Panc1 (cell line): ENCODE measurements around the gene SPACA7. TPM values are rescaled to one million over a fixed set of nuclear protein-coding genes. Genes with fewer than 3 reads are reported as not detected.

Experiments used
- ATAC-seq: fragments of 200-7000 bp; cut with Tn5 transposase; 2 replicates; pipeline ENCODE4 v1.9.1; 2020; ENCODE audit warnings: mild to moderate bottlenecking, moderate library complexity
- BruUV-seq: library from RNA; stranded (reverse); fragments of 400-500 nt; replicated peaks from 2 replicates; lab custom pipeline; 2021; lab: Mats Ljungman, UMichigan
- CTCF ChIA-PET: fragments of 300-600 bp; sonication (Branson Sonifier 250); formaldehyde crosslinking; loops from one replicate; lab custom pipeline; 2022; ENCODE audit warnings: antibody characterized with exemption; lab: Charles Lee
- POLR2A ChIA-PET: fragments of 300-600 bp; sonication (Branson Sonifier 250); formaldehyde crosslinking; loops from one replicate; lab custom pipeline; 2022; ENCODE audit warnings: antibody characterized with exemption; lab: Charles Lee
- DNase-seq: peaks from one replicate; pipeline ENCODE4 v3.0.0-alpha.2; 2010; ENCODE audit warnings: low read depth, low spot score
- H3K27ac ChIP-seq: 2 replicates; pipeline ENCODE4 v1.5.1; 2011; ENCODE audit warnings: mild to moderate bottlenecking, low read length, inconsistent platforms
- H3K27me3 ChIP-seq: fragments of 200-500 bp; sonication (Bioruptor generic); 2 replicates; pipeline ENCODE4 v1.6.0; 2014; ENCODE audit warnings: low read length, inconsistent platforms; ENCODE audit not compliant: control insufficient read depth, insufficient read depth
- H3K36me3 ChIP-seq: fragments of 200-500 bp; sonication (Bioruptor generic); 2 replicates; pipeline ENCODE4 v1.5.1; 2014; ENCODE audit warnings: inconsistent platforms, mild to moderate bottlenecking, low read length, moderate library complexity; ENCODE audit not compliant: control insufficient read depth, insufficient read depth
- H3K4me1 ChIP-seq: 2 replicates; pipeline ENCODE4 v1.5.1; 2011; ENCODE audit warnings: inconsistent platforms, mild to moderate bottlenecking, low read length, moderate library complexity; ENCODE audit not compliant: control insufficient read depth, insufficient read depth
- H3K4me3 ChIP-seq, 2 experiments: 2 replicates each; pipeline ENCODE4 v1.5.1; 2011 to 2012; ENCODE audit warnings: low read depth in 2 of 2, low read length in 2 of 2, mild to moderate bottlenecking in 2 of 2, inconsistent platforms in 1 of 2, moderate library complexity in 1 of 2
- H3K9me3 ChIP-seq: fragments of 200-500 bp; sonication (Bioruptor generic); 2 replicates; pipeline ENCODE4 v1.5.1; 2014; ENCODE audit warnings: low read depth, mild to moderate bottlenecking, inconsistent platforms, low read length, moderate library complexity; ENCODE audit not compliant: control insufficient read depth, insufficient read depth
- CTCF ChIP-seq: fragments of 450-650 bp; IDR thresholded peaks from 2 replicates; pipeline ENCODE4 v1.5.1; 2017; ENCODE audit warnings: mild to moderate bottlenecking
- POLR2AphosphoS5 ChIP-seq: IDR thresholded peaks from 2 replicates; pipeline ENCODE4 v1.6.1; 2012; ENCODE audit warnings: mild to moderate bottlenecking, low read depth, low read length, moderate library complexity
- REST ChIP-seq, 2 experiments: IDR thresholded peaks; 2 replicates each; pipeline ENCODE4 v1.6.1; 2011 to 2012; ENCODE audit warnings: low read depth in 2 of 2, control low read depth in 1 of 2, low read length in 1 of 2, mild to moderate bottlenecking in 1 of 2, moderate library complexity in 1 of 2; ENCODE audit not compliant: insufficient read depth in 1 of 2
- SIN3A ChIP-seq: IDR thresholded peaks from 2 replicates; pipeline ENCODE4 v1.6.1; 2012; ENCODE audit warnings: low read depth, mild to moderate bottlenecking, low read length, moderate library complexity, borderline replicate concordance; ENCODE audit not compliant: insufficient read depth
- TCF7L2 ChIP-seq: IDR thresholded peaks from 2 replicates; pipeline ENCODE4 v1.6.1; 2011; ENCODE audit warnings: mild to moderate bottlenecking, low read depth, low read length, inconsistent platforms
- in situ Hi-C: cut with HindIII; loops from 2 replicates; pipeline ENCODE4 v1.10.0; 2016; ENCODE audit warnings: low sequenced_read_pairs, low pct_unique_long_range_greater_than_20kb
- intact Hi-C: fragments of 100-400 bp; cut with micrococcal nuclease; formaldehyde crosslinking; loops from one replicate; pipeline ENCODE4 v1.10.0; 2022; ENCODE audit not compliant: unreplicated experiment
- total RNA-seq: library from RNA; stranded (reverse); gene quantifications from one replicate; pipeline ENCODE4 v1.2.1, GENCODE V29; 2021; ENCODE audit not compliant: unreplicated experiment

SPACA7 gene
- total RNA-seq, 1 experiment from 2014 or later: not detected

DNA sequence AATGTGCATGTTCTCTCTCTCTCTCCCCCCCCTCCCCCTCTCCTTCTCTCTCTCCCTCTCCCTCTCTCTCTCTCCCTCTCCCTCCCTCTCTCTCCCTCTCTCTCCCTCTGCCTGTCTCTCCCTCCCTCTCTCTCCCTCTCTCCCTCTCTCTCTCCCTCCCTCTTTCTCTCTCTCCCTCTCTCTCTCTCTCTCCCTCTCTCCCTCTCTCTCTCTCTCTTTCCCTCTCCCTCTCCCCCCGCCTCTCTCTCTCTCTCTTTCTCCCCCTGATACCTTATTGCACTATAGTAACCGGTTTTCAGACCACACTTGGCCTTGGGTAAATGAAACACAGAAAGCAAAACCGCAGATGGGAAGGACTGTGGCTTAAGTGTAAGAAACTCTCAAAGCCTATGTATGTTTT is 34.7 kb upstream of the SPACA7 start:
- CTCF ChIA-PET: no interaction called here
- Histone ChIP-seq H3K36me3 (no peaks in the 10 kb centered on the region), H3K27me3 (no peaks in the 10 kb centered on the region; the same call in 1 of the 2 replicates), H3K4me3 (no peak overlapping the region), H3K4me1 (no peaks in the 10 kb centered on the region), H3K9me3 (no peaks in the 10 kb centered on the region), H3K27ac (no peak overlapping the region)
- no peak for ATAC-seq
- TF ChIP-seq REST (IDR thresholded peaks at IDR 0.05; ENCODE audit: insufficient read depth in 1 of 2, low read depth in 2 of 2, low read length in 1 of 2) (no peak), SIN3A (no peak), CTCF (no peak), POLR2AphosphoS5 (no peak), TCF7L2 (no peak)
- in situ Hi-C loops (no loop called here), intact Hi-C loops (no loop called here)
- BruUV-seq: no TSS peak
- no peak for DNase-seq
- POLR2A ChIA-PET: no interaction called here

DNA sequence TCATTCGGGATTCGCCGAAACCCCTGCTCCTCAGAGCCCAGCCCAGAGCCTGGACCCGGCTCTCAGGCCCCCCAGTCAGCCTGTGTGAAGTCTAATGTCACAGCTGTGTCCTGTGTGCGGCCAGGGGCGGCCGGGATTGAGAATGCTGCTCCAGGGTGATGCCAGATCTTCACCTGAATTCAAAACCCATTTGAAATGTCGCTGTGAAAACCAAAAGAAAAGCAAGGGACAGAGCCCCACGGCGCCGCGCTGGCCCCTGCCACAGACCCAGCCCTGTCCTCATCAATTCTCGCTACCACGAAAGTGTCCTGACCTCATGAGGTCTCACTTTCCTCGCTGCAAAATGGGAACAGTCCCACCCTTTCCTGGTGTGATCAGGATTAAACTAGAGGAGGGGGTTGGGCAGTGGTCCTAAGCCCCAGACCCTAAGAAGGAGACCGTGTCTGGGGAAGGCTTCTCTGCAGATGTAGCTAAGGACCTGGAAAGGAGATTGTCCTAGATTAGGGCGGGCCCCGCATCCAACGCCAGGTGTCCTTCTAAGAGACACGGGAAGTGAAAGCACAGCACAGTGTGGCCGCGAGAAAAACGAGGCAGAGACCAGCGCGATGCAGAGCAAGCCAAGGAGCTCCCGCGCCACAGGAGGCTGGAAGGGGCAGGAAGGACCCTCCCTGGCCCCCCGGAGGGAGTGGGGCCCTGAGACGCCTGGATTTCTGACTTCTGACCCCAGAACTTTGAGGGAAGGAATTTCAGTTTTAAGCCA is 34.0 kb upstream of the SPACA7 start:
- Histone ChIP-seq H3K27me3 (no peaks in the 10 kb centered on the region; the same call in 1 of the 2 replicates), H3K36me3 (no peaks in the 10 kb centered on the region), H3K4me1 (no peaks in the 10 kb centered on the region), H3K9me3 (no peaks in the 10 kb centered on the region), H3K27ac (no peak overlapping the region), H3K4me3 (0 out of 4 replicates have a peak overlapping the region, but pooled peaks have one; percentile 7 to 23)
- no TSS peak for BruUV-seq
- in situ Hi-C loops: no loop called here
- DNase-seq (no peak), ATAC-seq (no peak)
- TF ChIP-seq SIN3A (no peak), REST (IDR thresholded peaks at IDR 0.05; ENCODE audit: insufficient read depth in 1 of 2, low read depth in 2 of 2, low read length in 1 of 2) (no peak), CTCF (no peak), TCF7L2 (no peak), POLR2AphosphoS5 (no peak)
- POLR2A ChIA-PET: no interaction called here
- CTCF ChIA-PET: no interaction called here
- intact Hi-C loops: no loop called here
